Measurements from ENCODE around the gene SHROOM1. TPM values are rescaled to one million over a fixed set of nuclear protein-coding genes. Genes with fewer than 3 reads are reported as not detected.

Gene SHROOM1
- total and polyA plus RNA-seq, 2 donors (not counting 1 experiment from before 2014, with no cell fraction given), result 1.3 to 2.3 TPM

GRCh38 chr5:132773114-132773513, 57.3 kb downstream of the SHROOM1 start:
- Histone ChIP-seq H3K79me2 (ENCODE audit: control insufficient read depth, insufficient read depth, low read length) (no peaks in the 10 kb centered on the region), H3K27me3 (replicated peaks in 1 of 4; ENCODE audit: control extremely low read depth in 1 of 4, control insufficient read depth in 3 of 4, insufficient read depth in 4 of 4, low read length in 3 of 4) (peaks cover 0 to 21% (median 7%) of the 10 kb centered on the region in 4 experiments), H3K4me1 (ENCODE audit: control insufficient read depth in 2 of 2, insufficient read depth in 2 of 2, low read length in 2 of 2) (peaks cover 13 to 16% of the 10 kb centered on the region in 2 donors), H3K36me3 (replicated peaks in 1 of 2; ENCODE audit: control extremely low read depth in 1 of 2, control insufficient read depth in 1 of 2, extremely low read depth in 1 of 2, insufficient read depth in 2 of 2, low read length in 1 of 2) (no peaks in the 10 kb centered on the region), H2AFZ (ENCODE audit: insufficient read depth, low read depth, low read length, poor library complexity, severe bottlenecking) (no peak overlapping the region), H3K4me2 (replicated peaks; ENCODE audit: low read depth, low read length, poor library complexity, severe bottlenecking) (no peak overlapping the region), H3K9ac (ENCODE audit: low read length) (no peak overlapping the region), H3K27ac (ENCODE audit: low read length in 2 of 2) (no peak overlapping the region), H3K9me3 (ENCODE audit: control extremely low read depth in 1 of 3, control insufficient read depth in 2 of 3, insufficient read depth in 1 of 3, low read length in 2 of 3) (peaks cover 0 to 9% (median 0%) of the 10 kb centered on the region in 3 donors), H3K4me3 (ENCODE audit: control extremely low read depth in 1 of 5, extremely low read depth in 1 of 5, insufficient read depth in 1 of 5, low read depth in 2 of 5, low read length in 4 of 5) (no peak overlapping the region), H4K20me1 (ENCODE audit: control insufficient read depth, insufficient read depth, low read length, poor library complexity, severe bottlenecking) (no peaks in the 10 kb centered on the region)
- DNase-seq (no peak), ATAC-seq (ENCODE audit: low read depth) (no peak)
- CTCF ChIA-PET, result no interaction called here
- Mint-ChIP-seq H3K4me1 (peaks cover 4% of the 10 kb centered on the region), H3K27me3 (peaks cover 9% of the 10 kb centered on the region), H3K9me3 (ENCODE audit: insufficient read depth) (no peaks in the 10 kb centered on the region), H3K27ac (no peak overlapping the region), H3K4me3 (no peak overlapping the region)
- POLR2A ChIA-PET, result no interaction called here
- TF ChIP-seq CTCF (IDR thresholded peaks at IDR 0.05) (no peak), EZH2 (IDR thresholded peaks at IDR 0.05; ENCODE audit: borderline replicate concordance, insufficient read depth, low read depth, low read length, poor library complexity, severe bottlenecking) (no peak)
- intact Hi-C loops (cut with micrococcal nuclease), result no loop called here
- WGBS (ENCODE audit: insufficient coverage), result 91% methylated on average over 3 of the region's 5 CpGs

GRCh38 chr5:132772291-132773070, 58.0 kb downstream of the SHROOM1 start:
- Histone ChIP-seq H3K4me3 (ENCODE audit: control extremely low read depth in 1 of 5, extremely low read depth in 1 of 5, insufficient read depth in 1 of 5, low read depth in 2 of 5, low read length in 4 of 5) (no peak overlapping the region), H3K4me1 (ENCODE audit: control insufficient read depth in 2 of 2, insufficient read depth in 2 of 2, low read length in 2 of 2) (peaks cover 6 to 9% of the 10 kb centered on the region in 2 donors), H3K9me3 (ENCODE audit: control extremely low read depth in 1 of 3, control insufficient read depth in 2 of 3, insufficient read depth in 1 of 3, low read length in 2 of 3) (peaks cover 0 to 3% (median 0%) of the 10 kb centered on the region in 3 donors), H3K27ac (ENCODE audit: low read length in 2 of 2) (no peak overlapping the region), H3K9ac (ENCODE audit: low read length) (no peak overlapping the region), H4K20me1 (ENCODE audit: control insufficient read depth, insufficient read depth, low read length, poor library complexity, severe bottlenecking) (no peaks in the 10 kb centered on the region), H3K36me3 (replicated peaks in 1 of 2; ENCODE audit: control extremely low read depth in 1 of 2, control insufficient read depth in 1 of 2, extremely low read depth in 1 of 2, insufficient read depth in 2 of 2, low read length in 1 of 2) (no peaks in the 10 kb centered on the region), H3K79me2 (ENCODE audit: control insufficient read depth, insufficient read depth, low read length) (no peaks in the 10 kb centered on the region), H3K4me2 (replicated peaks; ENCODE audit: low read depth, low read length, poor library complexity, severe bottlenecking) (no peak overlapping the region), H3K27me3 (replicated peaks in 1 of 4; ENCODE audit: control extremely low read depth in 1 of 4, control insufficient read depth in 3 of 4, insufficient read depth in 4 of 4, low read length in 3 of 4) (peaks cover 0 to 15% (median 2%) of the 10 kb centered on the region in 4 experiments), H2AFZ (ENCODE audit: insufficient read depth, low read depth, low read length, poor library complexity, severe bottlenecking) (no peak overlapping the region)
- intact Hi-C loops (cut with micrococcal nuclease), result no loop called here
- H3K4me3 Mint-ChIP-seq, result no peak overlapping the region
- 94% methylated on average over 7 of the region's 8 CpGs for WGBS (ENCODE audit: insufficient coverage)
- TF ChIP-seq EZH2 (IDR thresholded peaks at IDR 0.05; ENCODE audit: borderline replicate concordance, insufficient read depth, low read depth, low read length, poor library complexity, severe bottlenecking) (no peak), CTCF (IDR thresholded peaks at IDR 0.05) (no peak)
- H3K9me3 Mint-ChIP-seq (ENCODE audit: insufficient read depth), result no peaks in the 10 kb centered on the region
- no peak for DNase-seq
- ChIA-PET CTCF (no interaction called here), POLR2A (no interaction called here)
- no peak overlapping the region for H3K27ac Mint-ChIP-seq
- peaks cover 4% of the 10 kb centered on the region for H3K27me3 Mint-ChIP-seq
- no peaks in the 10 kb centered on the region for H3K4me1 Mint-ChIP-seq
- no peak for ATAC-seq (ENCODE audit: low read depth)

Data from B cell (primary cell).